HepG2 (cell line): ENCODE measurements around the gene DBNDD2. TPM values are rescaled to one million over a fixed set of nuclear protein-coding genes. Genes with fewer than 3 reads are reported as not detected.

ENCODE experiments used
- ADNP ChIP-seq: sonication (generic); formaldehyde crosslinking; IDR thresholded peaks from 2 replicates; pipeline ENCODE4 v1.4.0; 2020; ENCODE audit warnings: missing genetic modification reagents
- CBX2 ChIP-seq, 2 experiments: fragments of 200-600 bp in 1 of 2; sonication (generic); formaldehyde crosslinking in 1 of 2; IDR thresholded peaks; 2 replicates each; pipeline versions ENCODE4 v1.7.0 to v1.8.1; 2018 to 2022; ENCODE audit warnings: low read depth in 2 of 2, low read length in 1 of 2, mild to moderate bottlenecking in 1 of 2, missing genetic modification reagents in 1 of 2
- GABPB1 ChIP-seq: IDR thresholded peaks from 2 replicates; pipeline ENCODE4 v1.6.1; 2016; ENCODE audit warnings: mild to moderate bottlenecking, missing genetic modification reagents, moderate library complexity, missing compliant biosample characterization
- KLF15 ChIP-seq: sonication (generic); formaldehyde crosslinking; IDR thresholded peaks from 2 replicates; pipeline ENCODE4 v1.8.1; 2023; ENCODE audit warnings: borderline replicate concordance, mild to moderate bottlenecking, inconsistent platforms, missing genetic modification reagents, mixed read lengths
- KMT2B ChIP-seq: IDR thresholded peaks from 2 replicates; pipeline ENCODE4 v1.6.1; 2016; ENCODE audit warnings: missing genetic modification reagents, missing compliant biosample characterization
- NONO ChIP-seq, 2 experiments: fragments of 450-650 bp in 1 of 2; sonication (generic) in 1 of 2; formaldehyde crosslinking in 1 of 2; IDR thresholded peaks in 1 of 2; conservative IDR thresholded peaks in 1 of 2; 2 replicates each; pipeline versions ENCODE4 v1.6.1 to v1.8.0; 2017 to 2022; ENCODE audit warnings: mild to moderate bottlenecking in 1 of 2, missing genetic modification reagents in 1 of 2, moderate library complexity in 1 of 2
- PLRG1 ChIP-seq: fragments of 450-650 bp; conservative IDR thresholded peaks from 2 replicates; pipeline ENCODE4 v1.6.1; 2016
- TP53 ChIP-seq: sonication (generic); formaldehyde crosslinking; conservative IDR thresholded peaks from 2 replicates; pipeline ENCODE4 v1.4.0; 2020; ENCODE audit warnings: missing genetic modification reagents
- ZBTB3 ChIP-seq: sonication (generic); formaldehyde crosslinking; IDR thresholded peaks from 2 replicates; pipeline ENCODE4 v1.4.0; 2020; ENCODE audit warnings: low read depth, mild to moderate bottlenecking, moderate library complexity, missing genetic modification reagents, borderline replicate concordance
- ZBTB38 ChIP-seq: sonication (generic); formaldehyde crosslinking; IDR thresholded peaks from 2 replicates; pipeline ENCODE4 v1.5.1; 2020; ENCODE audit warnings: mild to moderate bottlenecking, missing genetic modification reagents
- ZFY ChIP-seq: sonication (generic); formaldehyde crosslinking; IDR thresholded peaks from 2 replicates; pipeline ENCODE4 v1.4.0; 2020; ENCODE audit warnings: missing genetic modification reagents
- ZNF12 ChIP-seq: sonication (generic); formaldehyde crosslinking; IDR thresholded peaks from 2 replicates; pipeline ENCODE4 v1.5.0; 2020; ENCODE audit warnings: missing genetic modification reagents
- ZNF3 ChIP-seq: IDR thresholded peaks from 2 replicates; pipeline ENCODE4 v1.7.0; 2017; ENCODE audit warnings: inconsistent platforms
- ZNF878 ChIP-seq: sonication (generic); formaldehyde crosslinking; IDR thresholded peaks from 2 replicates; pipeline ENCODE4 v1.8.1; 2023; ENCODE audit warnings: mild to moderate bottlenecking, missing genetic modification reagents, moderate library complexity
- polyA plus RNA-seq, 8 experiments: library from polyadenylated mRNA; depleted of rRNA in 3 of 8; stranded (reverse) in 7 of 8; unstranded in 1 of 8; fragments of >200 nt; fragmentation: Illumina TruSeq in 4 of 8; extraction: Trizol in 4 of 8; gene quantifications; 2 replicates each; pipeline versions ENCODE4 v1.2.1 to v1.2.3, GENCODE V29; 2011 to 2016; ENCODE audit warnings: low read depth in 4 of 8, missing spikeins in 1 of 8, mixed read lengths in 1 of 8; ENCODE audit not compliant: insufficient read depth in 1 of 8
- total RNA-seq, 5 experiments: library from RNA; depleted of rRNA; stranded (reverse); fragments of >200 nt; fragmentation: Illumina TruSeq; extraction: Trizol; gene quantifications; 2 replicates each; pipeline ENCODE4 v1.2.3, GENCODE V29; 2016; ENCODE audit warnings: low read depth in 1 of 5
- TF ChIP-seq, protein P1 (sequence below): fragments of 450-650 bp; IDR thresholded peaks from 2 replicates; pipeline ENCODE4 v1.6.1; 2016
- TF ChIP-seq, protein P2 (sequence below): sonication (generic); formaldehyde crosslinking; IDR thresholded peaks from 2 replicates; pipeline ENCODE4 v1.5.0; 2020; ENCODE audit warnings: mild to moderate bottlenecking, missing genetic modification reagents, borderline replicate concordance
- TF ChIP-seq, protein P3 (sequence below): sonication (generic); formaldehyde crosslinking; conservative IDR thresholded peaks from 2 replicates; pipeline ENCODE4 v1.8.0; 2022; ENCODE audit warnings: mild to moderate bottlenecking, moderate library complexity, missing genetic modification reagents
- TF ChIP-seq, protein P4 (sequence below): sonication (generic); formaldehyde crosslinking; conservative IDR thresholded peaks from 2 replicates; pipeline ENCODE4 v1.4.0; 2020; ENCODE audit warnings: missing genetic modification reagents
- TF ChIP-seq, protein P5 (sequence below): sonication (generic); formaldehyde crosslinking; IDR thresholded peaks from 2 replicates; pipeline ENCODE4 v1.5.0; 2020; ENCODE audit warnings: missing genetic modification reagents

Gene DBNDD2
- total and polyA plus RNA-seq, 2 of the 13 experiments (the other 11 are each of a cell fraction or from before 2014, with no cell fraction given), result 16.7 to 47.6 TPM

DNA sequence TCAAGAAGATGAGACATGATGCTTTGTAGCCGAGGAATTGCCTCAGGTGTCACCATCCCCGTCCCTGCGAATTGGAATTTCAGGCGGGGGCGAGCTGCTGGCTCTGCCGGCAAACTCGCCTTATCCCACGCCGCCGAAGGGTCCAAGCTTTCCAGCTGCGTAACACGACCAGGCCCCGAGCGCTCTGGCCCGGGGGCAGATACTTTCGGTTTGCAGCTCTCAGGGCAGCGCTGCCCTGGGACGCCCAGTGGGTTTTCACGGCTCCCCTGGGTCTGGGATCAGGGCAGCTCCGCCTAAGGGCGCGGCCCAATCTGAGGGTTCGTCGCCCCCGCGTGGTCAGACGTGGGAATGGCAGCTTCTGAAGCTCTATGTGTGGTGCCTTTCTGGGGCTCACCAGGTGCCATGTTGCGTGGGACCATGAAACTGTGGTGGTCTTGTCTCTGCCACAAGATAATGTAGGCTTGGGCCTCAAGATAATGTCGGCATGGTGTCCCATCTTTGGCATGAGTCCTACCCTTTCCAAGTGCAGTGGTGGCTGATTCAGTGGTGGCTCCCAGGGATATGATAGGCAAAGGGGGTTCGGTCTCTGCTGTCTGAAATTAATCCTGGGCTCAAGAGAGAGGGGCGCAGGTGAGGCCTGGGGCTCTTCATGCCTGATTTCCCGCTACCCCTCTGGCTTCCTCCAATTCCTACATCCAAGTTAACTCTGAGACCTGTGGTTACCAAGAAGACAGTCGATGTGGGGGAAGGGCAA lies 28.8 kb downstream of the DBNDD2 start (continued):
- no peak for TF ChIP-seq CBX2 (IDR thresholded peaks at IDR 0.05; ENCODE audit: low read depth, low read length)
- no peak for TF ChIP-seq CBX2 (CRISPR knock-in tag; IDR thresholded peaks at IDR 0.05; ENCODE audit: low read depth)
- TF ChIP-seq PLRG1, result no peak
- TF ChIP-seq TP53 (CRISPR knock-in tag), result no peak
- TF ChIP-seq ADNP (CRISPR knock-in tag), result no peak
- no peak for TF ChIP-seq ZNF12 (CRISPR knock-in tag)
- TF ChIP-seq ZFY (CRISPR knock-in tag), result peak; percentile 73; the same call in 1 of the 2 replicates
- TF ChIP-seq ZNF878 (CRISPR knock-in tag), result no peak
- no peak for TF ChIP-seq KLF15 (CRISPR knock-in tag)
- TF ChIP-seq GABPB1 (CRISPR knock-in tag), result peak; percentile 73
- TF ChIP-seq NONO (IDR thresholded peaks at IDR 0.05), result no peak
- peak; percentile 72 for TF ChIP-seq NONO (CRISPR knock-in tag; conservative IDR thresholded peaks at IDR 0.05)
- TF ChIP-seq, protein P1, sequence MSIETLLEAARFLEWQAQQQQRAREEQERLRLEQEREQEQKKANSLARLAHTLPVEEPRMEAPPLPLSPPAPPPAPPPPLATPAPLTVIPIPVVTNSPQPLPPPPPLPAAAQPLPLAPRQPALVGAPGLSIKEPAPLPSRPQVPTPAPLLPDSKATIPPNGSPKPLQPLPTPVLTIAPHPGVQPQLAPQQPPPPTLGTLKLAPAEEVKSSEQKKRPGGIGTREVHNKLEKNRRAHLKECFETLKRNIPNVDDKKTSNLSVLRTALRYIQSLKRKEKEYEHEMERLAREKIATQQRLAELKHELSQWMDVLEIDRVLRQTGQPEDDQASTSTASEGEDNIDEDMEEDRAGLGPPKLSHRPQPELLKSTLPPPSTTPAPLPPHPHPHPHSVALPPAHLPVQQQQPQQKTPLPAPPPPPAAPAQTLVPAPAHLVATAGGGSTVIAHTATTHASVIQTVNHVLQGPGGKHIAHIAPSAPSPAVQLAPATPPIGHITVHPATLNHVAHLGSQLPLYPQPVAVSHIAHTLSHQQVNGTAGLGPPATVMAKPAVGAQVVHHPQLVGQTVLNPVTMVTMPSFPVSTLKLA, result no peak
- TF ChIP-seq ZBTB38 (CRISPR knock-in tag), result peak; percentile 88
- TF ChIP-seq, protein P2, sequence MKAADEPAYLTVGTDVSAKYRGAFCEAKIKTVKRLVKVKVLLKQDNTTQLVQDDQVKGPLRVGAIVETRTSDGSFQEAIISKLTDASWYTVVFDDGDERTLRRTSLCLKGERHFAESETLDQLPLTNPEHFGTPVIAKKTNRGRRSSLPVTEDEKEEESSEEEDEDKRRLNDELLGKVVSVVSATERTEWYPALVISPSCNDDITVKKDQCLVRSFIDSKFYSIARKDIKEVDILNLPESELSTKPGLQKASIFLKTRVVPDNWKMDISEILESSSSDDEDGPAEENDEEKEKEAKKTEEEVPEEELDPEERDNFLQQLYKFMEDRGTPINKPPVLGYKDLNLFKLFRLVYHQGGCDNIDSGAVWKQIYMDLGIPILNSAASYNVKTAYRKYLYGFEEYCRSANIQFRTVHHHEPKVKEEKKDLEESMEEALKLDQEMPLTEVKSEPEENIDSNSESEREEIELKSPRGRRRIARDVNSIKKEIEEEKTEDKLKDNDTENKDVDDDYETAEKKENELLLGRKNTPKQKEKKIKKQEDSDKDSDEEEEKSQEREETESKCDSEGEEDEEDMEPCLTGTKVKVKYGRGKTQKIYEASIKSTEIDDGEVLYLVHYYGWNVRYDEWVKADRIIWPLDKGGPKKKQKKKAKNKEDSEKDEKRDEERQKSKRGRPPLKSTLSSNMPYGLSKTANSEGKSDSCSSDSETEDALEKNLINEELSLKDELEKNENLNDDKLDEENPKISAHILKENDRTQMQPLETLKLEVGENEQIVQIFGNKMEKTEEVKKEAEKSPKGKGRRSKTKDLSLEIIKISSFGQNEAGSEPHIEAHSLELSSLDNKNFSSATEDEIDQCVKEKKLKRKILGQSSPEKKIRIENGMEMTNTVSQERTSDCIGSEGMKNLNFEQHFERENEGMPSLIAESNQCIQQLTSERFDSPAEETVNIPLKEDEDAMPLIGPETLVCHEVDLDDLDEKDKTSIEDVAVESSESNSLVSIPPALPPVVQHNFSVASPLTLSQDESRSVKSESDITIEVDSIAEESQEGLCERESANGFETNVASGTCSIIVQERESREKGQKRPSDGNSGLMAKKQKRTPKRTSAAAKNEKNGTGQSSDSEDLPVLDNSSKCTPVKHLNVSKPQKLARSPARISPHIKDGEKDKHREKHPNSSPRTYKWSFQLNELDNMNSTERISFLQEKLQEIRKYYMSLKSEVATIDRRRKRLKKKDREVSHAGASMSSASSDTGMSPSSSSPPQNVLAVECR (CRISPR knock-in tag), result peak; percentile 60; the same call in 1 of the 2 replicates
- TF ChIP-seq, protein P3, sequence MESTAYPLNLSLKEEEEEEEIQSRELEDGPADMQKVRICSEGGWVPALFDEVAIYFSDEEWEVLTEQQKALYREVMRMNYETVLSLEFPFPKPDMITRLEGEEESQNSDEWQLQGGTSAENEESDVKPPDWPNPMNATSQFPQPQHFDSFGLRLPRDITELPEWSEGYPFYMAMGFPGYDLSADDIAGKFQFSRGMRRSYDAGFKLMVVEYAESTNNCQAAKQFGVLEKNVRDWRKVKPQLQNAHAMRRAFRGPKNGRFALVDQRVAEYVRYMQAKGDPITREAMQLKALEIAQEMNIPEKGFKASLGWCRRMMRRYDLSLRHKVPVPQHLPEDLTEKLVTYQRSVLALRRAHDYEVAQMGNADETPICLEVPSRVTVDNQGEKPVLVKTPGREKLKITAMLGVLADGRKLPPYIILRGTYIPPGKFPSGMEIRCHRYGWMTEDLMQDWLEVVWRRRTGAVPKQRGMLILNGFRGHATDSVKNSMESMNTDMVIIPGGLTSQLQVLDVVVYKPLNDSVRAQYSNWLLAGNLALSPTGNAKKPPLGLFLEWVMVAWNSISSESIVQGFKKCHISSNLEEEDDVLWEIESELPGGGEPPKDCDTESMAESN, result peak; percentile 93
- peak; percentile 79; the same call in 1 of the 2 replicates for TF ChIP-seq KMT2B (CRISPR knock-in tag)
- TF ChIP-seq, protein P4, sequence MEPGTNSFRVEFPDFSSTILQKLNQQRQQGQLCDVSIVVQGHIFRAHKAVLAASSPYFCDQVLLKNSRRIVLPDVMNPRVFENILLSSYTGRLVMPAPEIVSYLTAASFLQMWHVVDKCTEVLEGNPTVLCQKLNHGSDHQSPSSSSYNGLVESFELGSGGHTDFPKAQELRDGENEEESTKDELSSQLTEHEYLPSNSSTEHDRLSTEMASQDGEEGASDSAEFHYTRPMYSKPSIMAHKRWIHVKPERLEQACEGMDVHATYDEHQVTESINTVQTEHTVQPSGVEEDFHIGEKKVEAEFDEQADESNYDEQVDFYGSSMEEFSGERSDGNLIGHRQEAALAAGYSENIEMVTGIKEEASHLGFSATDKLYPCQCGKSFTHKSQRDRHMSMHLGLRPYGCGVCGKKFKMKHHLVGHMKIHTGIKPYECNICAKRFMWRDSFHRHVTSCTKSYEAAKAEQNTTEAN, result 0 out of 2 replicates have a peak, but pooled peaks have one; percentile 9
- peak; percentile 68; the same call in 1 of the 2 replicates for TF ChIP-seq ZBTB3
- TF ChIP-seq, protein P5, sequence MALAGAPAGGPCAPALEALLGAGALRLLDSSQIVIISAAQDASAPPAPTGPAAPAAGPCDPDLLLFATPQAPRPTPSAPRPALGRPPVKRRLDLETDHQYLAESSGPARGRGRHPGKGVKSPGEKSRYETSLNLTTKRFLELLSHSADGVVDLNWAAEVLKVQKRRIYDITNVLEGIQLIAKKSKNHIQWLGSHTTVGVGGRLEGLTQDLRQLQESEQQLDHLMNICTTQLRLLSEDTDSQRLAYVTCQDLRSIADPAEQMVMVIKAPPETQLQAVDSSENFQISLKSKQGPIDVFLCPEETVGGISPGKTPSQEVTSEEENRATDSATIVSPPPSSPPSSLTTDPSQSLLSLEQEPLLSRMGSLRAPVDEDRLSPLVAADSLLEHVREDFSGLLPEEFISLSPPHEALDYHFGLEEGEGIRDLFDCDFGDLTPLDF, result no peak
- TF ChIP-seq ZNF3, result no peak
